Mononuclear cell (primary cell): ENCODE measurements around the gene TRPM2. TPM values are rescaled to one million over a fixed set of nuclear protein-coding genes. Genes with fewer than 3 reads are reported as not detected.
"Not testable (repeated sequence)": the region's sequence is repeated elsewhere in the genome, so short reads cannot be mapped to it uniquely, and the experiment has no call there.

Experiments used
- H3K27me3 ChIP-seq: 2 replicates; pipeline ENCODE4 v1.6.0; 2011; ENCODE audit warnings: low read length, control low read depth; ENCODE audit not compliant: insufficient read depth
- H3K4me1 ChIP-seq: 2 replicates; pipeline ENCODE4 v1.5.1; 2011; ENCODE audit warnings: mild to moderate bottlenecking, low read length, control low read depth; ENCODE audit not compliant: insufficient read depth
- H3K4me3 ChIP-seq: 2 replicates; pipeline ENCODE4 v1.5.1; 2011; ENCODE audit warnings: mild to moderate bottlenecking, low read length, moderate library complexity
- H3K9me3 ChIP-seq: 2 replicates; pipeline ENCODE4 v1.5.1; 2011; ENCODE audit warnings: low read depth, mild to moderate bottlenecking, control low read depth, low read length
- total RNA-seq: library from RNA; depleted of rRNA; stranded (reverse); fragments of >200 nt; gene quantifications from one replicate; pipeline ENCODE4 v1.2.3, GENCODE V29; 2012

TRPM2 gene
- total RNA-seq, 1 donor: 2.2 TPM

DNA sequence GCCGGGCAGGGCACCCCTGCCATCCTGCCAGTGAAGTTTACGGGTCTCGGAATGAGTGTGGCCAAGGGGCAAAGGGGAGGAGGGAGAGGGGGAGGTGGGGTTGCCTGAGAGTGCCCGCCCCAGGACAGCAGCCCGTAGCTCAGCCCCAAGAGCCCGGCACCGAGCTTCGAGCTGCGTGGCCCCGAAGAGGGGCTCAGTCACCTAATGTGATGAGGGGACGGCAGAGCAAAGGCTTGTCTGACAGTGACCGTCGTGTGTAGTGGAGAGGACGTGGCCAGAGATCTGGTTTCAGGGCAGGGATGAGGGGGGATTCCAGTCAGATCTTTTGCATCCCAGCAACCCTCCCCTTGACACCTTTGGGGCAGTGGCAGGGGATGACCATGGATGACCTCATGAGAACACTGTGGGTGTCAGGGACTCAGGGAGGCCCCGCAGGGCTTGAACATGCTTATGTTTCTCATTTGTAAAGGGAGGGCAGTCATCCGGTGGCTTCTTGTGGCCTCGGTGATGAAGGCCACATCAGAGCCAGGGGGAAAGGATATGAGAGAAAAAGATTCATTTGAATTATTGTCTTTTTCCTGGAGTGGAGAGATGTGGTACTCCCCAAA lies 1.1 kb upstream of the TRPM2 start:
- H3K4me1 ChIP-seq: peaks cover 67% of the 10 kb centered on the region
- no peaks in the 10 kb centered on the region for H3K9me3 ChIP-seq
- peaks cover 6% of the 10 kb centered on the region for H3K27me3 ChIP-seq
- no peak overlapping the region for H3K4me3 ChIP-seq

DNA sequence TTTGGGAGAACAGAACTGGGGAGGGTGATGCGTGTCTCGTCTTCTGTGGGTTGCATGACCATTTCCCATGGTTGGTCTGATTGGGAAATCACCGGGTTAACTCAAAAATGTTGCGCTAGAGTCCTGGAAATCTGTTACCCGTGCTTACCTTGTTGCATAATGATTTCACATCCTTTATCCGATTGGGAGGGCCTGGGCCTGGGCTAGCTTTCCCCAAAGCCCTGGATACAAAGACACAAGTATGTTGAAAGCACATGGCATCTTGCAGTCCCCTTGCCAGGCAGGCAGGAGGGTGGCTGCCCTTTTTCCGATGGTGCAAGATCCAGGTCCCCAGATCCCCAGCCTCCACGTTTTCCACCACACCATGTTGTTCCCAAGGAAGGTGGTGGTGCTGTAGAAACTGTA lies 582 bp downstream of the TRPM2 start:
- Histone ChIP-seq H3K9me3 (no peaks in the 10 kb centered on the region), H3K4me3 (peak overlapping the region; percentile 25), H3K27me3 (peaks cover 6% of the 10 kb centered on the region), H3K4me1 (peaks cover 72% of the 10 kb centered on the region)

DNA sequence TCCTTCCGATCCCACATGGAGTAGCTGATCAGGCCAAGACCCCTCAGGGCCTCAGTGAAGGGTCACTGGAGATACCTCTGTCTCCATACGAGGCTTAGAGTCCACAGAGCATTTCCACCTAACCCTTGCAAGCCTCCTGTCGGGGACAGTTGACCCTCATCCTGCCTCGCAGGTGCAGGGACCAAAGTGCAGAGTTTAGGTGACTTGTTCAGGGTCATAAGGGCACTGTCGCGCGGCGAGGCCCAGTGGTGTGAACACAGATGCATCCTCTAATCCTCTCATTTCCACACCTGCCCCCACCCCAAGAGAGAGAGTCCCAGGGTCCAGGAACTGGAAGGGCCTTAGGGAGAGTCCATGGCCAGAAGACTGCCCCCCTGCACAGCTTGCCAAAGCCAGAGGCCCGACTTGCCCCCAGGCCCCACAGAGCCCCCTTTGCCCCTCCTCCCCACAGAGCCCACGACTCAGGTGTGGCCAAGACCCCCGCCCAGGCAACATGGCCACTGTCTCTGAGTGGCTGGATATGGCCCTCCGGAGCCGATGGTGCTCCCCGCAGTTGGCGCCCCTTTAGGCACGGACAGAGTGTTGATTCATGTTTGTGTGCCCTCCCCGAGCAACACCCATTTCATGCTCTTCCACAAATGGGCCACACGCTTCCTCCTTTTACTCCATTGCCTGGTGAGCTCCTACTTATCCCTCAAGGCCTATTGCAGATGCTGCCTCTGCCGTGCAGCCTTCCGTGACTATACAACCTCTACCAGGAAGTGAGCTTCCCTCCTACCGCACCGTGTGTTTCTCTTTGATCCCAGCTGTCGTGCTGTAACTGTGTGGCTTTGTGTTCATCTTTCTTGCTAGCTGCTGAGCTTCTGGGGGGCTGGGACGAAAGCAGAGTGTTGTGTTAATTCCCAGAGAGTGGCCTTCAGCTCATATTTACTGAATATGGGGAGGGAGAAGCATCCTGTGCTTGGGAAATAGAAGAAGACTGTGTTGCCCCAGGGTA lies 1.7 kb downstream of the TRPM2 start:
- peaks cover 83% of the 10 kb centered on the region for H3K4me1 ChIP-seq

DNA sequence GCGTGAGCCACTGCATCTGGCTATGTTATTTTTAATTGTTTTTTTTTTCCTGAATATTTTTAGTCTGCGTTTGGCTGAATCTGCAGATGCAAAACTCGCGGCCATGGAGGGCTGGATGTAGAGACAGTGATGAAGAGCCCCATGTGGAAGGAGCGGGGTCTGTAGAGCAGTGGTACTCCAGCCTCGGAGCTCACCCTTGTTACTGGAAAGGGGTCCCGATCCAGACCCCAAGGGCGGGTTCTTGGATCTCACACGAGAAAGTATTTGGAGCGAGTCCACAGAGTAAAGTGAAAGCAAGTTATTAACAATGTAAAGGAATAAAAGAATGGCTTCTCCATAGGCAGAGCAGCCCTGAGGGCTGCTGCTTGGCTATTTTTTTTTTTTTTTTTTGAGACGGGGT lies 2.7 kb downstream of the TRPM2 start:
- no peaks in the 10 kb centered on the region for H3K27me3 ChIP-seq
- peaks cover 88% of the 10 kb centered on the region for H3K4me1 ChIP-seq
- H3K9me3 ChIP-seq: no peaks in the 10 kb centered on the region
- H3K4me3 ChIP-seq: no peak overlapping the region

More for the DNA sequence above, 1.7 kb downstream of the TRPM2 start:
- H3K27me3 ChIP-seq: no peaks in the 10 kb centered on the region
- no peaks in the 10 kb centered on the region for H3K9me3 ChIP-seq
- H3K4me3 ChIP-seq: no peak overlapping the region

DNA sequence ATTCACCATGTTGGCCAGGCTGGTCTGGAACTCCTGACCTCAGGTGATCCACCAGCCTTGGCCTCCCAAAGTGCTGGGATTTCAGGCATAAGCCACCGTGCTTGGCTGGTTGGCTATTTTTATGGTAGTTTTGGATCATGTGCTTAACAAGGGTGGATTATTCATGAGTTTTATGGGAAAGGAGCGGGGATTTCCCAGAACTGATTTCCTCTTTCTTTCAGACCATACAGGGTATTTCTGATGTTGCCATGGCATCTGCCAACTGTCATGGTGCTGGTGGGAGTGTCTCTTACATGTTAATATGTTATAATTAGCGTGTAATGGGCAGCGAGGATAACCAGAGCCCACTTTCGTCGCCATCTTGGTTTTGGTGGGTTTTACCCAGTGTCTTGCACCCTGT lies 3.2 kb downstream of the TRPM2 start:
- Histone ChIP-seq H3K4me3 (no peak overlapping the region), H3K4me1 (peaks cover 86% of the 10 kb centered on the region), H3K9me3 (no peaks in the 10 kb centered on the region), H3K27me3 (no peaks in the 10 kb centered on the region)

DNA sequence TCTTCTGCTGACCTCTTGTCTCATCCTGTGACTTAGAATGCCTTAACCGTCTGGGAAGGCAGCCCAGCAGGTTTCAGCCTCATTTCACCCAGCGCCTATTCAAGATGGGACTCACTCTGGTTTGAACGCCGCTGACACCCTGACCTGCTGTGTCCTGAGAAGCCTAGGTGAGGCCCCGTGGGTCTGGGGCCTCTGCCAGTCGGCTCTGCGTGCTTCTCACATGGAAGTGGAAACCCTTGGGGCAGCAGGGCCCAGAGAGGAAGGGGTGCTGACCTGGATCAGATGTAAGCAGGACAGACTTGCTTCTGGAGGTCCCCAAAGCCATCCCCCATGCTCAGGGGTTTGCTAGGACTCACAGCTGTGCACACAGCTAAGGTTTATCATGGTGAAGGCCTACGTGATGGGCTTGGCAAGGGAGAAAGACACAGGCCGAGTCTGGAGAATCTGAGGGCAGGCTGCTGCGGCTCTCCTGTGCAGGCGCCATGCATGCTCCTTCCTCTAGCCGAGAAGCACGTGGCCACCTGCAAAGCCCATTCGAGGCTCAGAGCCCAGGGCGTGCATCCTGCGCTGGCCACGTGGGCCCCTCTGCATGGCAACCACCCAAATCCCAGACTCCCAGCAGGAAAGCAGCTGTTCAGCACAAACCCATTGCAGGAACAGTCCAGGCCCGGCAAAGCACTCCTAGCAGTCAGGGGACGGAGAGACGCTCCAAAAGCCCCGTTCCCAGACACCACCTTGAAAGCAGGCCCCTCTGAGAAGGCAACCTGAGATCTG lies 3.8 kb downstream of the TRPM2 start:
- Histone ChIP-seq H3K27me3 (no peaks in the 10 kb centered on the region), H3K9me3 (no peaks in the 10 kb centered on the region), H3K4me1 (peaks cover 86% of the 10 kb centered on the region), H3K4me3 (no peak overlapping the region)

DNA sequence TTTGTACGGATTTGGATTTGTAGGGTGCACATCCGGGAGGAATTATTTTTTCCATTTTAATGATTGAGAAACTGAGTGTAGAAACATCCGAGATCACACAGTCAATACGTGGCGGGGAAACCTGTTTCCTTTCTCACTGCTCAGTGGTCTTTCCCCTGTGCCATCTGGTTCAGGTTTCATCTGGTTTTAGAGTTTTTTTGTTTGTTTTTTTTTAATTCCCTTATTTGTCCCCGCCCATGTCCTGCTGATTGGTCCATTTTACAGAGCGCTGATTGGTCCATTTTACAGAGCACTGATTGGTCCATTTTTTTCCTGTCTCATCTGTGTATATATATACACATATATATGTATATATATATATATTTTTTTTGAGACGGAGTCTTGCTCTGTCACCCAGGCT lies 6.0 kb downstream of the TRPM2 start:
- no peaks in the 10 kb centered on the region for H3K27me3 ChIP-seq
- H3K4me1 ChIP-seq: peaks cover 66% of the 10 kb centered on the region
- no peak overlapping the region for H3K4me3 ChIP-seq
- H3K9me3 ChIP-seq: no peaks in the 10 kb centered on the region

DNA sequence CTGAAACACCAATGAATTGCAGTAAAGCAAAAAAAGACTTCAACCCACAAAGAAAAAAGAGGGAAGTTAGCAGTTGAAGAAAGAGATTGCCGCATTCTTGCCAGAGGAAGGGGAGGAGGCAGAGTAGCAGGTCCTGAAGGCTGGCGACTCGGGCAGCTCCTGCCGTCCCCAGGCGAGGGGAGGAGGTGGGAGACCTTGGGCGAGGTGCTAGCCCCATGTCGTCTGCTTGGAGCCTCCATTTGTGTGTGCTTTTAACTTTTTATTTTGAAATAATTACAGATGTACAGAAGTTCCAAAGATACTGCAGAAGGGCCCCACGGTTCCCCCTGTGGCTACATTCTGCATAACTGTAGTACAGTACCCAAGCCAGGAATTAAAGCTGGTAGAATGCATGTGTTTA lies 6.7 kb downstream of the TRPM2 start:
- no peaks in the 10 kb centered on the region for H3K9me3 ChIP-seq
- no peak overlapping the region for H3K4me3 ChIP-seq
- H3K27me3 ChIP-seq: no peaks in the 10 kb centered on the region
- H3K4me1 ChIP-seq: peaks cover 59% of the 10 kb centered on the region

DNA sequence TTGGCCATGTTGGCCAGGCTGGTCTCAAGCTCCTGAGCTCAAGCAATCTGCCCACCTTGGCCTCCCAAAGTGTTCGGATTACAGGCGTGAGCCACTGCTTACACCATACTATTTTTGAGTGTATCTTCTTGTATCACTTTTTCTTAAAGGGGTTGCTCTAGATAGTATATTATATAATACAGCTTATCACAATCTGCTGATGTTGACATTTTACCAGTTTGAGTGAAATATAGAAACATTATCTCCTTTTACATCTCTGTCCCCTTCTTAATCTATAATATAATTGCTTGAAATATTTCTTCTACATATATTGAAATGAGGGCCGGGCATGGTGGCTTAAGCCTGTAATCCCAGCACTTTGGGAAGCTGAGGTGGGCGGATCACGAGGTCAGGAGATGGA lies 8.5 kb downstream of the TRPM2 start:
- H3K27me3 ChIP-seq, H3K4me3 ChIP-seq, H3K9me3 ChIP-seq: not testable (repeated sequence)
- peaks cover 41% of the 10 kb centered on the region for H3K4me1 ChIP-seq

DNA sequence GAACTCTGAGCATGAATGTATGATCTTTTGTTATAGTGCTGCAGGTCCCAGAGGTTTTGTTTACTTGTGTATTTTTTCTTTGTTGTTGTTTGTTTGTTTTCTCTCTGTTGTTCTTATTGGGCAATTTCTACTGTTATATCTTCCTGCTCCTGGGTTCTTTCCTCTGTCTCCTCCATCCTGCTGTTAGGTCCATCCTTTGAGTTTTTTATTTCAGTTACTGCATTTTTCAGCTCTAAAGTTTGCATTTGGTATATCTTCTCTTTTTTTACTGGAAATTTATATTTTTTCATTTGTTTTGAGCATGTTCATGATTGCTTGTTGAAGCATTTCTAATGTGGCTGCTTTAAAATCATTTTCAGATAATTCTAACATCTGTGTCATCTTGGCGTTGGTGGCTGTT lies 9.9 kb downstream of the TRPM2 start:
- peaks cover 33% of the 10 kb centered on the region for H3K4me1 ChIP-seq
- H3K9me3 ChIP-seq: no peaks in the 10 kb centered on the region
- no peak overlapping the region for H3K4me3 ChIP-seq
- H3K27me3 ChIP-seq: no peaks in the 10 kb centered on the region

DNA sequence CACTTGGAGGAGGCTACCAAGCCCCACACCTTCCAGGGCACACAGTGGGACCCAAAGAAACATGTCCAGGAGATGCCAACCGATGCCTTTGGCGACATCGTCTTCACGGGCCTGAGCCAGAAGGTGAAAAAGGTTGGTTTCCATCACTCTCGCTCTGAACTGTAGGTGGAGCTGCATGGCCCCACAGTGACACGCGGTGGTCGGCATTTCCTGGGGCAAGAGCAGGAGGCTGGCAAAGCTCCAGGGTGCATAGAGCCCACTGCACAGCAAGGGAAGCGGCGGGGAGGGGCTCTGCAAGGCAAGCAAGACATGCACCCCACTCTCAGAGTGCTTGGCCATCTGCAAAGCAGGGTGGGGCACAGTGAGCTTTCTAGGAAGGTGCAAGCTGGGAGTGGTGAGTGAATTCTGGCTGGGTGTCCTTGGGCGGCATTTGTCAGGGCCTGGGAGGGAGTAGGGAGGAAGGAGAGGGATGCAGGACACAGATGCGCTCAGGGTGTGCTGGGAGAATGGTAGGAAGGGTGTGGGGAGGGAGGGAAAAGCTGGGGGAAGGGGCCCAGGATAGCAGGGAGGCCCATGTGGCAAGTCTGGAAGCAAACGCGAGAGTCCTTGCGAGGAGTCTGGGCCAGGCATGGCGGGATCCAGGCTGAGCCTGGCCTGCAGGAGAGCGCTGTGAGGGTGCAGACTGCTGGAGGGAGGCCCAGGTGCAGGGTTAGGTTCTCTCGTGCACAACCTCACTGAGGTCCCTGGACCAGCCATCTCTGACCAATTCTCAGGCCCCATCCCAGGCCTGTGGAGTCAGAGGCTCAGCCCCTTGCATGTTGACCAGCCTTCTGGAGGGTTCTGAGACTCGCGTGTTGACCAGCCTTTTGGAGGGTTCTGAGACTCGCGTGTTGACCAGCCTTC lies 11.0 kb downstream of the TRPM2 start:
- H3K27me3 ChIP-seq: no peaks in the 10 kb centered on the region
- H3K4me3 ChIP-seq: no peak overlapping the region
- H3K4me1 ChIP-seq: peaks cover 28% of the 10 kb centered on the region
- H3K9me3 ChIP-seq: no peaks in the 10 kb centered on the region

DNA sequence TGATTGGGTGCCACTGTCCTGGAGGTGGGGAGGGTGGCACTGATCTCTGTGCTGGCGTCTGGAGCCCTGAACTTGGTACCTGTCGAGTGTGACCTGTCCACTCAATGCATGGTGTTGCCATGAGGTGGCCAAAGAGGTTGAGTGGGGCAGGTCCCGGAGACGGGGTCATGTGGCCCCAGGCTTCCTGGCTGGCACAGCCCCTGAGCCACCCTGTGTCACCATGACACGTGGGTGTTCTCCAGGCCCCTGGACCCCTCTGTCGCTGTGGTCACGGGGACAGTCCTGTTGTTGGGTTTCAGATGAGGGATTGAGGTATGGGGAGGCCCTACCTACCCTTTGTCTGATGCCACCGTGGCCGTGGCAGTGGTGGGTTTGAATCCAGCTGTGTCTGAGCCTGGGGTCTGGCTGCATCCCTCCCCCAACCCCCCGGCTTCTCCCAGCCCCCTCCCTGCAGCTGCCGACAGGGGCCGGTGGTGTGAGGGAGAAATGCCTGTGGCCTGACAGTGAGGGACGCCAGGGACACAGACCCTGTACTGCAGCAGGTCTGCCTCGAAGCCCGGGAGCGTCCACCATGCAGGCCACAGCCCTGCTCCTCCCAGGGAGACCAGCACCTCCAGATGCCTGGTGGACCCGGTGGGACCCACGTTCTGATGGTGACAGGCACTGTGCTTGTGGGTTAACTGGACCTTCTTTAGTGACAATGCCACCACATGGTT lies 12.0 kb downstream of the TRPM2 start:
- no peaks in the 10 kb centered on the region for H3K27me3 ChIP-seq
- peaks cover 18% of the 10 kb centered on the region for H3K4me1 ChIP-seq
- no peaks in the 10 kb centered on the region for H3K9me3 ChIP-seq
- H3K4me3 ChIP-seq: no peak overlapping the region

DNA sequence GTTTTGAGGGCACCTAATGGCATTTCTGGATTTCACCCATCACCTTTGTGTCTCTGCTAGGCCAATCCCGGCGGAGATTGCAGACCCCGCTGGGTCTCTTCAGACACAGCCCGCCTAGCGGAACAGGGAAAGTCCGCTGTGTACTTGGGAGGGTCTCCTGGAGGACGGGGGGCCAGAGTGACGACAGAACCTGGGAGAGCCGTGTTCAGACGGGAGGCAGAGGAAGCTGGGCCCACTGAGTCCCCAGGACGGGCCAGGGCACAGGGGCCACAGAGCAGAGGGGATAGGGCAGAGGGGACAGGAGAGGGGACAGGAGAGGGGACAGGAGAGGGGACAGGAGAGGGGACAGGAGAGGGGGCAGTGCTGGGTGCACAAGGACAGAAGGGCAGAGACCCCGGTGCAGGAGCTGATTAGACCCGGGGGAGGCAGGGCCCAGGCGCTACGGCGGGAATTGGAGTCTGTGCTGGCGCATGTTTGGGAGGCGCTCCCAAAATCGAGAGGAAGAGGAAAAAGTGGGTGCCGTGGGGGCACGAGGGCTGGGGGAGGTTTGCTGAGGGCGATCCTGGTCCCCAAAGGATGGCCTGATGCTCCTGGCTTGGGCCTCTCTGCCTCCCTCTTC lies 12.7 kb downstream of the TRPM2 start:
- no peaks in the 10 kb centered on the region for H3K27me3 ChIP-seq
- H3K4me3 ChIP-seq: no peak overlapping the region
- H3K4me1 ChIP-seq: peaks cover 11% of the 10 kb centered on the region
- H3K9me3 ChIP-seq: no peaks in the 10 kb centered on the region
